NCI-H2227 treated with DMSO at 0.1 percent for 48 hours (cell line): Measurements from ENCODE around the gene SMARCAL1.

Experiments
- DNase-seq: peaks from one replicate; lab custom pipeline; 2025; lab: John Stamatoyannopoulos, UW

Gene SMARCAL1

DNA sequence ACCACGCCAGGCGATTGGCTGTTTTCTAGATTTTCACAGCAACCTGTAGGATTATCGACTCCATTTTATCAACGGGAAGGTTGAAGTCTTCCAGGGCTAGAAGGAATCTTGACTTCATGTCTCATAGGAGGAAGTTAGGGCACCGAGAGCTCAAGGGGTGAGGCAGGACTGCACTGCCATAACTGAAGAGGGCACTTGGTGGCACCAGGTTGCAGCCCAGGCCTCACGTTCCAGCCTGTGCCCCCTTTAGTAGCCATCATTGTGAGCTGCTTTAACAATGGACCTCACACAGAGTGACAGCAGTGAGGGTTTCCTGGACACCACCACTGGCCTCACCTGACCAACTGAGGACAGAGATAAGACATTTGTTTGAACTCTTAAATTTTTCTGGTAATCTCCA lies 63.5 kb downstream of the SMARCAL1 start:
- DNase-seq = no peak

DNA sequence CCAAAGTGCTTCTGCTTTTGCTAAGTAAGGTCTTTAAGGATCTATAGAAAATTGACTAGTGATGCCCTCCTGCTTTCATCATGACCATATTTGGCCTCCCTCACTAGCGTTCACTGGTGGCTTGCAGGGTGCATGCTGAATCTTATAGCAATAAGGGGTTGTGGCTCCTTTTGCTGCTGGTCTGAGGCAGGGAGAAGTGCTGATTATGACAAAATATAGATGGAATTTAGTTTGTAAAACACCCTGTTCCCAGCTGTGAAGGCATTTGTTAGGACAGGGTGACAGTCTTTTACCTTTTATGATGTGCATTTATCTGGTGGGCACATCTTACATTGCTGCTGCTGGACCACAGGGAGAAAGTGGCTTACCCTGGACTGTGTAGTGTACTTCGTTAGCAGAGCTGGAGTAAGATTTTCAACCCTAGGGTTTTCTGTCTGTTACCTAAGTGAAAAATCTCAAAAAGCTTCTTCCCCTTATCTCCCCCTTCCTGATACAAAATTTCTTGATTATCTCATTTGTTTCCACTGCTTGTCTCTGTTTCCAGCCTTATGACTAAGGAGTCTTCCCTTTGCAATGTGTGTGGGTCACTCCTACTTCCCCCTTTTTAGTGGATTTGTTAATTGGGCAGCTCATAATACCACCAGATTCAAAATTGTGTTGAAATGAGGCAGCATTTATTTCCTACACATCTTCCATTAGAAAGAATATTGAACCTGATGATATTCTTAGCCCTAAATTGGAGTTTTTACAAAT lies 65.2 kb downstream of the SMARCAL1 start:
- DNase-seq = no peak

DNA sequence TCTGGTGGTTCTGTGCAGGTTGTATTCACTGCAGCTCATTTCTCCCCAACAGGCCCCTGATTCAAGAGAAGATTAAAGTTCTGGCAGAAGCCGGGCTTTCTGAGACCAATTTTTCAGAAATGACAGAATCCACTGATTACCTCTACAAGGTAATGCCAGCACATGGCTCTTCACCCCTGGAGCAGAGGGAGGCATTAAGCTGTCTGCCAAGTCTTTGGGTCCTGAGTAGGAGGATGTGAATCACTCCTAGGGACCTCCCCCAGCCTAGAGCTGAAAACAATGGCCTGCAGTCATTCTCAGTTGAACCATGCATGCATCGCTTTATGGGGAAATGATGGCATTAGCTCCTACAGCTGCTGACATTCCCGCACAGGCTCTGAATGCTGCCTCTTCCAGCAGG lies 65.9 kb downstream of the SMARCAL1 start:
- DNase-seq = no peak

DNA sequence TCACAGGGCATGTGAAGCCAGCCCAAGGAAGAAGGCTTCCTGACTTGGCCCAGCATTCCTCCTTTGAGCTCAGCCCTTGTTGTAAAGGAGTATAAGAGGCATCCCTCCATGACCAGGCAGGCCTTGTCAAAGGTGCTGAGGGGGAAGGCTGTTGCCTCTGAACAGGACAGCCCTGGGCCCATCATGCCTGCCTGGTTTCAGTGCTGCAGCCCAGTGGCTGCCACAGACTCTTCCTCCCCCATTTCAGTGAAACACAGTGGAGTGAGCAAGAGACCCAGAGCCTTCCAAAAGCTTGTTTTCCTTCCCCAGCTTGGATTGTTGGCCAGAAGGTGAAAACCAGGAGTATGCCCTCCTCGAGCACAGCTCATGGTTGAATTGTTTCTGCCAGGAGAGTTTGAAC lies 66.5 kb downstream of the SMARCAL1 start:
- DNase-seq = no peak

DNA sequence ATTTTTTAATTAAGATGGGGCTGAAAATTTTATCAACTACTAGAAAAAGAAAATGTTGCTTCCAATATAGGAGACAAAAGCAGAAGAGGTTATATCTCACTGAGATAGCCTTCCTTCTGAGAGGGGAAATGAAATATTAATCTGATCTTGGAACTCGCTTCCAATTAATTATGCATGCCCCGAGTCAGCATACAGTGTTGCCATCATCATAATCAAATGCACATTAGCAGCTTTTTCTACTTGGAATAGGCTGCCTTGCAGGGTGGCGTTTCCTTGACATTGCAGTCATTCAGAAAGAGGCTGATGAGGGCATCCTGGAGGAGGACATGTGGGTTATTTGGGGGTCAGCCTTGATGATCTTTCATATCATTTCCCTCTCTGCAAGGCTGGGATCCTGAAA lies 67.9 kb downstream of the SMARCAL1 start:
- DNase-seq = no peak

DNA sequence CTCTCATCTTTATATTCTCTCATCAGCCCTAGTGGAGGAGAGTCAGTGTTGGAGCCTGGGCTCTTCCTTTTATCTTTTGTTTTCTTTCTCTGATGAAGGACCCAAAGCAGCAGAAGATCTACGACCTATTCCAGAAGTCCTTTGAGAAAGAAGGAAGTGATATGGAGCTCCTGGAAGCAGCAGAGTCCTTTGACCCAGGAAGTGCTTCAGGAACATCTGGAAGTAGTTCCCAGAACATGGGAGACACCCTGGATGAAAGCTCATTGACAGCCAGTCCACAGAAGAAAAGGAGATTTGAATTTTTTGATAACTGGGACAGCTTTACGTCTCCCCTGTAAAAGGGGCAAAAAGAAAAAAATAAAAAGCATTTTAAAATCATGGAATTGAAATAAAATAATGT lies 70.4 kb downstream of the SMARCAL1 start:
- no peak for DNase-seq

DNA sequence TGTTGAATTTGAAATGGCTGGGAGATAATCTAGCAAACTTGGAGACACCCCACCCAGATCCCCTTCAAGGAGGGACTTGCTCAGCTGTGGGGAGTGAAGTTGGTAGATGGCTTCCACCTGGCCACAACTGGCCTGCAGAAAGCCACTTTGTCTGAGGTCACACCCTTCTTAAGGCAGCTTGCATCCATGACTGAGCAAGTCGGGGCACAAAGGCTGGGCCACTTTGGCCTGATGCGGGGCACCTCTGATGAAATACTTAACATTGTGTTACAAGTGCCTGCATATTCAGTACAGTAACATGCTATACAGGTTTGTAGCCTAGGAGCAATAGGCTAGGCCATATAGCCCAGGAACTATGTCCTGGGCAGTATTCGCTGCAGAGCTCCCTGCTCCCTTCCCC lies 73.0 kb downstream of the SMARCAL1 start:
- DNase-seq = no peak

DNA sequence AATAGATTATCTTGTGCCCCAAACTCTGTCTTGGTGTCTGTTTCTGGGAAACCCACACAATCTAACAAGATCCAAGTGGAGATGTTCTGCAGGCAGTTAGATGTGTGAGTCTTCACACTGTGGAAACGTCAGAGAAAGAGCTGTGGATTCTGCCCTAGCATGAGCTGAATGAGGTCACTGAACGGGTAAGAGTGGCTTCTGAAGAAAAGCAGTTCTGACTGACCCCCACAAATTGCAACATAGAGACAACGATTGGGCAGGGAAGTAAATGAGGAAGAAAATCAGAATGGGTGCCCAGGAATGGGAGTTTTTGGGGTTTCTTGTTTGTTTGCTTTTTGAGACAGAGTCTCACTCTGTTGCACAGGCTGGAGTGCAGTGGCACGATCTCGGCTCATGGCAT lies 73.5 kb downstream of the SMARCAL1 start:
- no peak for DNase-seq

DNA sequence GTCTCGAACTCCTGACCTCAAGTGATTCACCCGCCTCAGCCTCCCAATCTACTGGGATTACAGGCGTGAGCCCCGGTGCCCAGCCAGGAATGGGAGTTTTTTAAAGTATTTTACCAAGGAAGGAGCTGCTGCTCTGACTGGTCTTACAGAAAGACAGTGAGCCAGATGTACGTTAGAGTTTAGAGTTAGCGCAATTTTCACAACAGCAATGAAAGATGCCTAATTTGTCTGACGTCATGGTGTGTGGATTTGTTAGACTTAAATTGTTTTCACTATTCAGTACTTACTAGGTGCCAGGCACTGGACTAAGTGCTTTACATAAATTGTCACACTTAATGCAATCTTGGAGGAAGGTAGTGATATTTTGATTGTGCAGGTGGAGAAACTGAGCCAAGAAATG lies 74.0 kb downstream of the SMARCAL1 start:
- no peak for DNase-seq

DNA sequence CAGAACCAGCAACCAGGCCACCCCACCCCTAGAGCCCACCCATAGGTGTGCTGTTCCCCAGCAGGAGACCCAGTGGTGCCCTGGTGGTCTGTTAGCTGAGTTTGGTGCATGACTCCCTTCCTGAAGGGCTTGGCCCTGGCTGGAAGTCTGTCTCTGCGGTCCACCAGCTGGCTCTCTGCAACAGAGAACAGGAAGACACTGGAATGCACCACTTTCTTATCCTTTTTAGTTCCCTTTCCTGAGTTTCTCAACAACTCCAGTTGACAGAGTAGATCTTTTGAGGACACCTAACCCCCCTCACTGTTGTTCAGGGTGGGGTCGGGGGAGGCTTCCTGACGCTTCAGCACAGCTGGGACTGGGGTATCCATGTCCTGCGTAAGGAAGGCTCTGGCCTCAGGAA lies 74.4 kb downstream of the SMARCAL1 start:
- no peak for DNase-seq

DNA sequence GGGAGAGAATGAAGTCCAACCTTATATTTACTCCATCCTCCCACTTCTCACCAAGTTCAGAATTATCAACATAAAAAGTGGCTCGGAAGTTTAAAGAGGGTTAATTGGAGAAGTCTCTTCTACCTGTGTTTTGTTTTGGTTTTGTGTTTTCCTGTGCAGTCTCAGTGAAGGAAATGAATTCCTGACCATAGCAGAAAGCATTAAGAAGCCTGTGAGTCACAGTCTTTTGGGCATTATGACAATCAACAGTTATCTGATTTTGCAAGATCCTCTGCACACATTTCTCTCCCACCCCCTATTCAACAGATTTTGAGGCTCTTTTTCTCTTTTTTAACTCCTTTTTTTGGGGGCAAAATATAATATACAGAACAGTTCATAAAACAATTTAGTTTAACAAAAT lies 77.8 kb downstream of the SMARCAL1 start:
- no peak for DNase-seq

DNA sequence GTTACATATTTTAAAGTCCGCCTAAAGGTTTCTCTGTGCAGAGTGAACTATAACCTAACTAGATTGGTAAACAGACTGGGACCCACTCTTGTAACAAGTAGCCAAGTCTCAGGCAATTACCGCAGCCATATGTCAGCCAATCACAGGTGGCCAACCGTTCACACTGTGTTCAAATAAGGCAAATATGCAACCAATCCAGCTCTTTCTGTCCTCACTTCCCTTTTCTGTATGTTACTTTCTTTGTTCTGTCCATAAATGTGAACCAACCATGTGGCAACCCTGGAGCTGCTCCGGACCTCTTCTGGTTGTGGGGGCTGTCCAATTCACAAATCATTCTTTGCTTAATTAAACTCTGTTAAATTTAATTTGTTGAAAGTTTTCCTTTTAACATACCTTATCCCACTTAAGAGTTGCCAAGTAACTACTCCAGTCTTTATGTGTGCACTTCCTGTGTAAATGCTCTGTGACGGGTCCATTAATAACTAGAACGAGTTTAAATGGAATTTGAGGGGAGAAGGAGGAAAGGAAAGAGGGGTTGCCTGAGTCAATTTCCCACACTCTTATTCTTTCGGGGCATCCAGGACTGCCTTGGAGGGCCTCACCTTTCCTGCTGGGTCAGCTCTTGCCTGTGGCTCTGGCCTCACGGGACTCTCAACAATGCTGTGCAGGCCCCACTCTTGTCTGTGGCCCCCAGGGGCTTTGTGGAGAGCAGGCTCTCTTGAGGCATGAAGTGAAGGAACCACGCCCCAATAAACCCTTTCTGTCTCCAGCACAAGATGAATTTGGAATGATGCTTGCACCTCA lies 79.7 kb downstream of the SMARCAL1 start:
- no peak for DNase-seq

DNA sequence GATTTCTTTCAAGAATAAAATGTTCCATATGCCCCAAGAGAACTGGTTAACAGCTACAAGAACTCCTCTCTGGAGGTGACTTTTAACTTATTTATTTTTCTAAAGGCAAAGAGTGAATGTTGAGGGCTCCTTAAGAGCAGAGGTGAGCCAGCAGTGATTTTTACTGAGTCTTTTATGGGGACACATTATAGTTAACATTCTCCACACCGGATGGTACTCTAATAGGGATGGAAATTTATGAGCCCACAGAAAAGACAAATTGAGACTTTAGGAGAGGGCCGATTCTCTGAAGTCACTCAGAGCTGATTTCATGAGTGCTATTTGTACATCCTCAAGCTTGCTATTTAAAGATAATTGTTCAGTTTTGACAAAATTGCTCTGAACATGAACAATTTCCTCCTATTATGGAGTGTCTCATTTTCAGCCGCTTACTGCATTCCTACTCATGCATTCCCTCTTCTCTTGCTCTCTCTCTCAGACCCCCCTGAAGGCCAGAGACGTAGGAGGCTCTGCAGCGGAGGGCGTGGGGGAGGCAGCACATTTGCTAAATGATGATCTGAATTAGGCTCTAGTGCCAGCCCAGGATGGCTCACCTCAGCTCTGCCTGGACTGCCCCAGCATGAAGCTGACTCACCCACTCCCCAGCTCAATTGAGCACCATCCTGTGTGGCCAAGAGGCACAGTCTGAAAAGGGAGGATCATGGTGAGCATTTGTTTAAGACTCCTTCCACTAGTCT lies 80.5 kb downstream of the SMARCAL1 start:
- peak; percentile 92 for DNase-seq

DNA sequence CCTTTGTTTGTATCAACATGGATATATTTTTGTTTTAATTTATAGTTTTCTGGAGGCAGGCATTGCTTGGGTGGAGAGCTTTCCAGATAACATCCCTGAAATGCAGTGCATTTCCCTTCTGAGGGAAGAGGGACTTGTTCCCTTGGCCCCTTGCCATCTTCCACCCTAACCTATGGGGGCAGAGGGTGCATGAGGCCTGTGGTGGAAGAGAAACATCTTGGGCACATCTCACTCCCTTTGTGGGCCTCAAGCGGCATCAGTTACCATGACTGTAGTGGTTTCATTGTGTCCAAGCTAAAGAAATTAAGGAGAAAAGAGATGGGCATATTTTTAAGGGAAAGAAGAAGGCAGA lies 81.0 kb downstream of the SMARCAL1 start:
- DNase-seq = no peak

DNA sequence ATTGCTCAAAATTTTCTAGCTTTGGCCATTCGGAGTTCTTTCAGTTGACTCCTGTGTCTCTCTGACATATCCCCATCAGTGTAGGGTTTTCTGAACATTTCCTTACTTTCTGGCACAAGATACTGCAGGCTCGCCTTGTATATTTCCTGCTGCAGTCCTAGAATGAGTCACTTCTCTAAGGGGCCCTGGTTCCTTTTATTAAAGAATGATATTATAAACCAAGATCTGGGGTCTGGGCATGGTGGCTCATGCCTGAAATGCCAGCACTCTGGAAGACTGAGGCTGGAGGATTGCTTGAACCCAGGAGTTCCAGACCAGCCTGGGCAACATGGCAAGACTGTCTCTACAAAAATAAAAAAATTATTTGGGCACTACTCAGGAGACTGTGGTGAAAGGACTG lies 83.4 kb downstream of the SMARCAL1 start:
- DNase-seq = no peak

DNA sequence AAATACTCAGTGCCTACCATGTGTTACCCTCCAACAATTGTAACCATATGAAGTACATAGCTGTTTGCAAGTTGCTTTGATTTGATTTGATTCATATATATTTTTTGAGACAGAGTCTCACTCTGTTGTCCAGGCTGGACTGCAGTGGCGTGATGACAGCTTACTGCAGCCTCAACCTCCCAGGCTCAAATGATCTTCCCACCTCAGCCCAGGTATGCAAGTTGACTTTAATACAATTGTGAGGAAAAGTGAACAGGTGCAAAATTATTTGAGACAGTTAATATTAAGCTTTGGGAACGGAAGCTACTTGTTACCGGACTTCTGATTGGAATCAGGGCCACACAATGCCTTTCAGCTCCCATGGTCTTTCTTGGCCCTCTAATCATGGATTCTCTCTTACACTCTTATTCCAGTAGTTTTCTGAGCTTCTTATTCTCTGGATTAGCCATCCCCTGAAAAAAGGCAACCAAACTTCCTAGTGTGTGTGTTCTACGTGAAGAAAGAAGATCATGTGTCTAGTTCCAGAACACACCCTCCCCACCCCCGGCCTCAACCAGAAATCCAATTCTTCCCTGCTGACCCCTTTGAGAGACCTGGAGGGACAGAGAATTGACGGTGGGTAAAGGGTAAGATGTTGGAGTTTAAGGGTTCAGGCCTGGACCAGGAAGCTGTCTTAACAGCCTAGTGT lies 85.2 kb downstream of the SMARCAL1 start:
- DNase-seq = no peak

DNA sequence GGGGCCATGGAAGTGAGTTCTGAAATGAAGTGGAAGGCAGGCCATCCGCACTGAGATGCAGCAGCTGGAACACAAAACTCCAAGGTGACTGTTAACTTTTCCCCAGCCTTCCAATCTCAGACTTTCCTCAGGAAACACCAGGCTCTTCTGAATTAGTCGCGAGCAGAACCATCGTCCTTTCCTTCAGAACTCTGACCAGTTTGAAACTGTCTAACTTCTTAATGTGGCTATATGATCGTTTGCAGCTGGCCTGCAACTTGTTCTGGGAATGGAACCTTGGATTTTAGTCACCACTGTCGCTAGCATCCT lies 85.7 kb downstream of the SMARCAL1 start:
- DNase-seq = peak; percentile 45

DNA sequence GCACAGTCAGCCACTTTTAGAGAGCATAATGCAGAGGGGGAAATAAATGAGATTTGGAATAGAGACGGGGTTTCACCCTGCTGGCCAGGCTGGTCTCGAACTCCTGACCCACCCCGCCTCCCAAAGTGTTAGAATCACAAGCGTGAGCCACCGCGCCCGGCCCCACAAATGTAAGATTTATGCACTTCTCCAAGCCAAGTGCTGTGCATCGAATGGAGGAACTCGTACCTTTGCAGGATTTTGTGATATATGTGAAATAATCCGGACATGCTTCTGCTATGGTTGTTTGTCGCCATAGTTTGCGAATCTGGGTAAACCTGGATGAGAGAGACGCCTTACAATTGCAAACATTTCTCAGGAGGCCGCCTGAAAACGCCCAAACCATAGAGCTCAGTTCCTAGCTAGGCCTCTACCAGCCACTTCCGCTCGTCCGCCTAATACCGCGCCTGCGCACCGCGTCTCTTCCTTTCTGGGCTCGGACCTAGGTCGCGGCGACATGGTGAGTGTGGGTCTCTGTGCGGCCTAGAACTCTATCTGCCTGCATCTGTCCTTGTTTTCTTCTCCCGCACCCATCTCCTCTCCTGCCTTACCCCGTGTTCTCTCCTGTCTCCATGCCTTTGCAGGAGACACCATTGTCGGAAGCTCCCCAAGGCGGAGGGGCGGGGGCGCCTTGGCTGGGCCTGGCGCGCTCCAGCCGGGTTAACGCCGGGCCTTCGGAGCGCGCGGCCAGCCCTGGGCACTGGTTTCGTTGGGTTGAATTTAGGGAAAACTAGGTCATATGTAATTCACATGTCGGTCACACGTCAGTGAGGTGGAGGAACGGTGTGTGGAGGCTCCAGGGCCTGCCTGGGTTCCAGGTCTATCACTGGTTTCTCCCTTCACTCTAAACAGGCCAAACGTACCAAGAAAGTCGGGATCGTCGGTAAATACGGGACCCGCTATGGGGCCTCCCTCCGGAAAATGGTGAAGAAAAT lies 86.4 kb downstream of the SMARCAL1 start, which contains the start of gene RPL37A:
Gene RPL37A, plus strand, starts transcription at position 466 of the 974 bp plus-strand sequence. Its CDS starts 31 bp downstream, at position 497.
- DNase-seq = peak; percentile 99

DNA sequence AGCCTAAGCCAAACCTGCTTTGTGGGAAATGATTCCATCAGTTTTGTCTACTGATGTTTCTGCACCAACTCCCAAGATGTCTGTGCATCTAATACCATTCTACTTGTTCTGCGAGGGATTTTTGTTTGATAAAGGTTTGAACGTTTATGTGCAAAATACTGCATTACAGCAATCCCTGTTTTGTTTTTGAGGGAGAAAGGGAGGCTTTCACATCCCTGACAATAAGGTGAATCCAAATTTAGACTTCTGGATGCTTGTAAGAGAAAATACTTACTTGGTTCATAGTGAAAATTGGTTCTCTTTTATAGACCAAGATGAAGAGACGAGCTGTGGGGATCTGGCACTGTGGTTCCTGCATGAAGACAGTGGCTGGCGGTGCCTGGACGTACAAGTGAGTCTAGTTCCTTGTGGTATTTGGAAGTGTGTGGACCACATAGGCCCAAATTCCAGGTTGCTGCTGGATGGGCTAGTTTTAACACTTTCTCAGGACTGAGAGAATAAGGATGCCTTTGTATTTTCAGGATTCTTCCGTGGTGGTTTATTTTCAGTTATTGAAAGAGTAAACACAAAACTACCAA lies 87.4 kb downstream of the SMARCAL1 start:
- no peak for DNase-seq

DNA sequence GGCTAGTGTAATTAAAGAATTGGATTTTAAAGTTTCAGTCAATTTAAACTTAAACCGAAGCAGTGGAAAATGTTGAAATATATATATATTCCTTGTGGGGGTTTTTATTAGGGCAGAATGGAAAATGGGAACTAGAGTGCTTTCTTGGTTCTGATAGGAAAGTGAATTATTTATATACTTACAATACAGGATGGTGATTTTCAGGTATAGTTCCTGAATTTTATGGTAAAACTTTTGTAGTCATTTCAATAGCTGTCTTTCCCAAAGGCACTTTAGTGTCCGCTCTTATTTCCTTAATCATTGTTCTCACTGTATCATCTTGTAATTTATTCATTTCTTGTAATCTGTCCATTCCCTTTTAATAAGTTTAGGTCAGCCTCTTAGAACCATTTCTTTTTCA lies 88.3 kb downstream of the SMARCAL1 start:
- no peak for DNase-seq

DNA sequence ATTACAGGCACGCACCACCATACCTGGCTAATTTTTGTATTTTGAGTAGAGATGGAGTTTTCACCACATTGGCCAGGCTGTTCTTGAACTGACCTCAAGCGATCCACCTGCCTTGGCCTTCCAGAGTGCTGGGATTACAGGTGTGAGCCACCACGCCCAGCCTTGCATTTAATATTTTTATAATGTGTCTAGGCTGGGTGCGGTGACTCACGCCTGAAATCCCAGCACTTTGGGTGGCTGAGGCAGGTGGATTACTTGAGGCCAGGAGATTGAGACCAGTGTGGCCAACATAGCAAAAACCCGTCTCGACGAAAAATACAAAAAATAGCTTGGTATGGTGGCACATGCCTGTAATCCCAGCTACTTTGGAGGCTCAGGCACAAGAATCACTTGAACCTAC lies 89.6 kb downstream of the SMARCAL1 start:
- DNase-seq = no peak
